ENCODE measurements around the gene AUNIP.
A peak's percentile ranks its signal among the peaks of the same experiment; 100 is the strongest.

The AUNIP gene

GRCh38 chr1:25867210-25867991 lies 8.1 kb upstream of the AUNIP start:
- Histone ChIP-seq H3K9ac (no peak overlapping the region), H3K4me2 (0 out of 22 replicates have a peak overlapping the region, but pooled peaks of 1 of the 11 experiments have one; percentile 2), H4K20me1 (no peaks in the 10 kb centered on the region), H3K36me3 (peaks cover 0 to 32% (median 10%) of the 10 kb centered on the region in 11 experiments; a peak in 10 of 22 replicates), H3K9me3 (replicated peaks in 1 of 11) (no peaks in the 10 kb centered on the region), H3K27ac (no peak overlapping the region), H3K4me3 (no peak overlapping the region), H3K4me1 (peaks cover 26 to 44% (median 34%) of the 10 kb centered on the region in 10 experiments), H3K27me3 (no peaks in the 10 kb centered on the region)
- TF ChIP-seq Cebpa-rat (IDR thresholded peaks at IDR 0.05), result no peak

DNA sequence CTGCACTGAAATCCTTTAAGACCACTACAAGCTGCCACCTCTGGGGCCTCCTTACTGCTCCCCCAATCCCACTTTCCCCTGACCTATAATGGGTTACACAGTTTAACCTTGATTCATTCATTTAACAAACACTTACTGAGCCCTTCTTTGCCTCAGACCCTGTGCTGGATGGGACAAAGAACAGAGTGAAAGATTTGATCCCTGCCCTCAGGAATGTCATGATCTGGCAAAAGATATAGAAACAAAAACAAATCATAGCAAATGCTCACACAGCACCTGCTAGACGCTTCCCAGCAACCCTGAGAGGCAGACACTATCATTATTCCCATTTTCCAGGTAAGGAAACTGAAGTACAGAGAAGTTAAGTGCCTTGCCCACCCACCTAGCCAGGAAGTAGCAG lies 7.0 kb upstream of the AUNIP start:
- no peaks in the 10 kb centered on the region for H3K9me3 ChIP-seq (replicated peaks in 1 of 11)
- H3K4me2 ChIP-seq, result no peak overlapping the region
- H3K27ac ChIP-seq, result no peak overlapping the region
- no peak overlapping the region for H3K9ac ChIP-seq
- no peak overlapping the region for H3K4me3 ChIP-seq
- peaks cover 0 to 36% (median 10%) of the 10 kb centered on the region in 11 experiments; a peak in 10 of 22 replicates for H3K36me3 ChIP-seq
- no peaks in the 10 kb centered on the region for H3K27me3 ChIP-seq
- peaks cover 26 to 44% (median 34%) of the 10 kb centered on the region in 10 experiments for H3K4me1 ChIP-seq
- TF ChIP-seq Cebpa-rat (IDR thresholded peaks at IDR 0.05), result no peak
- H4K20me1 ChIP-seq, result no peaks in the 10 kb centered on the region

DNA sequence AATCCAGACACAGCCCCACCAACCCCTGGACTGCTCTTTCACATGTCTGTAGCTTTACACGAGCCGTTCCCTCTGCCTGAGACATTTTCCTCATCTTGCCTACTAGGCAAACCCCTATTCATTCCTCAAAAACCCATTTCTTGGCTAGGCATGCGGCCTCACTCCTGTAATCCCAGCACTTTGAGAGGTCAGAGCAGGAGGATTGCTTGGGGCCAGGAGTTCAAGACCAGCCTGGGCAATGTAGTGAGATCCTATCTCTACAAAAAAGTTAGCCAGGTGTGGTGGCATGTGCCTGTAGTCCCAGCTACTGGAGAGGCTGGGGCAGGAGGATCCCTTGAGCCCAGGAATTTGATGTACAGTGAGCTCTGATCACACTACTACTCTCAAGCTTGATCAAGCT lies 5.2 kb upstream of the AUNIP start:
- no peak overlapping the region for H3K9ac ChIP-seq
- H4K20me1 ChIP-seq, result no peaks in the 10 kb centered on the region
- TF ChIP-seq Cebpa-rat (IDR thresholded peaks at IDR 0.05), result no peak
- H3K27me3 ChIP-seq, result no peaks in the 10 kb centered on the region
- no peaks in the 10 kb centered on the region for H3K9me3 ChIP-seq (replicated peaks in 1 of 11)
- peaks cover 0 to 25% (median 10%) of the 10 kb centered on the region in 11 experiments; a peak in 10 of 22 replicates for H3K36me3 ChIP-seq
- peaks cover 29 to 41% (median 33%) of the 10 kb centered on the region in 10 experiments for H3K4me1 ChIP-seq
- H3K4me2 ChIP-seq, result no peak overlapping the region
- H3K4me3 ChIP-seq, result no peak overlapping the region
- H3K27ac ChIP-seq, result peak overlapping the region in 3 of 11 experiments; percentile 2 to 93 (median 10); a peak in 1 of 22 replicates

- Histone ChIP-seq H3K4me3 (no peak overlapping the region), H3K9ac (no peak overlapping the region), H3K36me3 (peaks cover 0 to 20% (median 10%) of the 10 kb centered on the region in 11 experiments; a peak in 10 of 22 replicates), H3K4me1 (peaks cover 32 to 44% (median 36%) of the 10 kb centered on the region in 10 experiments), H3K27ac (peak overlapping the region in 5 of 11 experiments; percentile 2 to 96 (median 92); a peak in 5 of 22 replicates), H3K4me2 (no peak overlapping the region; a peak in 1 of 22 replicates), H3K9me3 (replicated peaks in 1 of 11) (no peaks in the 10 kb centered on the region), H3K27me3 (no peaks in the 10 kb centered on the region), H4K20me1 (no peaks in the 10 kb centered on the region)
- TF ChIP-seq Cebpa-rat (IDR thresholded peaks at IDR 0.05), result no peak
Measured at GRCh38 chr1:25863486-25864262, 4.4 kb upstream of the AUNIP start.

- Histone ChIP-seq H3K27me3 (no peaks in the 10 kb centered on the region), H3K9ac (peak overlapping the region in 1 of 11 experiments; percentile 88; a peak in 1 of 22 replicates)
Measured at GRCh38 chr1:25862785-25863485, 3.7 kb upstream of the AUNIP start.

DNA sequence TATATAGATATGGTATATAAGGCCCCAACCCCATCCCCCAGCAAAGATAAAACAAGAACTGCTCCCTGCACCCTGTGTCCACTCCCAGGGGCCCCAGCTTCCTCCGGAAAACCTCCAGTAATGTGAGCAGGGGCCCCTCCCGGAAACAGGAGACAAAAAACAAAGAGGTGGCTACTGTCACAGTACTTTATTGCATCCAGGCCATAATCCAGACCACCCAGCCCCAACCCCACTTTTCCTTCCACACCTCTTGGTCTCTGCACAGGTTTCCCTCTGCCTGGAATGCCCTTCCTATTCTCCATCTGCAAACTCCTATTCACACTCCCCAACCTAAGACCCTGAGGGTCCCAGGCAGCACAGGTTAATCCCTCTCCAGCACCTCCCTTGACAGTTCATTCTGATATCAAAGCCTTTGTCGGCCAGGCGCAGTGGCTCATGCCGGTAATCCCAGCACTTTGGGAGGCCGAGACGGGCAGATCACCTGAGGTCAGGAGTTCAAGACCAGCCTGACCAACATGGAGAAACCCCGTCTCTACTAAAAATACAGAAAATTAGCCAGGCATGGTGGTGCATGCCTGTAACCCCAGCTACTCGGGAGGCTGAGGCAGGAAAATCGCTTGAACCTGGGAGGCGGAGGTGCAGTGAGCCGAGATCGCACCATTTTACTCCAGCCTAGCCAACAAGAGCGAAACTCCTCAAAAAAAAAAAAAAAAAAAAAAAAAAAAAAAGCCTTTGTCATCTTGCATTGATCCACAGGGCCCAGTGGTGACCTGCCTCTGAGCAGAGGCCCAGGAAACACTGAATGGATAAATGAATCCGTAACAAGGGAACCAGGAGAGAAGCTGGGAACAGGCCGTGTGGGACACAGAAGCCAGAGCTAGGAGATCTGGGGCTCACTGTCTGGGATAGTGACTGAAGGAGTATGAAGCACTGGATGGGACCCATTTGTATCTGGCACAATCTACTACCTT lies 2.3 kb upstream of the AUNIP start:
- Histone ChIP-seq H3K9ac (peak overlapping the region; percentile 70 to 94 (median 88)), H3K27ac (peak overlapping the region; percentile 86 to 98 (median 93); a peak in 20 of 22 replicates), H3K4me2 (peak overlapping the region; percentile 88 to 98 (median 95))

More at GRCh38 chr1:25862785-25863485, 3.7 kb upstream of the AUNIP start:
- no peaks in the 10 kb centered on the region for H4K20me1 ChIP-seq
- no peaks in the 10 kb centered on the region for H3K9me3 ChIP-seq (replicated peaks in 1 of 11)
- no peak overlapping the region for H3K4me3 ChIP-seq
- peaks cover 0 to 20% (median 10%) of the 10 kb centered on the region in 11 experiments; a peak in 10 of 22 replicates for H3K36me3 ChIP-seq
- no peak for TF ChIP-seq Cebpa-rat (IDR thresholded peaks at IDR 0.05)
- H3K27ac ChIP-seq, result peak overlapping the region in 9 of 11 experiments; percentile 88 to 98 (median 93); a peak in 19 of 22 replicates
- H3K4me2 ChIP-seq, result peak overlapping the region in 7 of 11 experiments; percentile 88 to 96 (median 95); a peak in 12 of 22 replicates
- H3K4me1 ChIP-seq, result peaks cover 37 to 50% (median 42%) of the 10 kb centered on the region in 10 experiments

GRCh38 chr1:25858494-25858893 lies 763 bp downstream of the AUNIP start:
- no peaks in the 10 kb centered on the region for H3K9me3 ChIP-seq (replicated peaks in 1 of 11)
- peaks cover 37 to 49% (median 44%) of the 10 kb centered on the region in 10 experiments for H3K4me1 ChIP-seq
- peak overlapping the region; percentile 88 to 98 (median 95) for H3K4me2 ChIP-seq
- H3K36me3 ChIP-seq, result peaks cover 0 to 19% (median 10%) of the 10 kb centered on the region in 11 experiments; a peak in 13 of 22 replicates
- peaks cover 0 to 4% (median 0%) of the 10 kb centered on the region in 11 experiments; a peak in 1 of 22 replicates for H4K20me1 ChIP-seq
- H3K4me3 ChIP-seq, result peak overlapping the region; percentile 56 to 75 (median 70)
- H3K27ac ChIP-seq, result peak overlapping the region in 9 of 11 experiments; percentile 86 to 98 (median 92); a peak in 18 of 22 replicates
- peak overlapping the region; percentile 81 to 94 (median 88) for H3K9ac ChIP-seq
- no peaks in the 10 kb centered on the region for H3K27me3 ChIP-seq
- TF ChIP-seq Cebpa-rat (IDR thresholded peaks at IDR 0.05), result no peak

More for the DNA sequence above, 2.3 kb upstream of the AUNIP start:
- Histone ChIP-seq H4K20me1 (0 out of 22 replicates have a peak, but pooled peaks cover 0 to 4% (median 0%) of the 10 kb centered on the region in 11 experiments), H3K4me3 (peak overlapping the region; percentile 56 to 75 (median 70); a peak in 17 of 20 replicates), H3K4me1 (peaks cover 37 to 50% (median 44%) of the 10 kb centered on the region in 10 experiments), H3K9me3 (replicated peaks in 1 of 11) (no peaks in the 10 kb centered on the region), H3K27me3 (no peaks in the 10 kb centered on the region), H3K36me3 (peaks cover 0 to 20% (median 10%) of the 10 kb centered on the region in 11 experiments; a peak in 10 of 22 replicates)
- TF ChIP-seq Cebpa-rat (IDR thresholded peaks at IDR 0.05), result no peak

Data from BLaER1 treated with 17β-estradiol and CSF1 and Interleukin-3, amounts not matched to agents 10 nM and 100 nM (cell line).